ENCODE results near the gene SYAP1.

- TF ChIP-seq POLR2AphosphoS5 (IDR thresholded peaks at IDR 0.05; ENCODE audit: low read depth, low read length) (peak; percentile 99), TAF1 (IDR thresholded peaks at IDR 0.05; ENCODE audit: borderline replicate concordance, insufficient read depth, low read length) (no peak)
Observed at GRCh38 chrX:16771483-16772398, 52.3 kb downstream of the SYAP1 start.
